H9 (cell line): ENCODE data around the gene PSMA6. TPM values are rescaled to one million over a fixed set of nuclear protein-coding genes. Genes with fewer than 3 reads are reported as not detected.

Experiments used
- DNase-seq: peaks from one replicate; pipeline ENCODE4 v3.0.0-alpha.2; 2017
- H2AFZ ChIP-seq: one replicate; pipeline ENCODE4 v1.6.1; 2013; ENCODE audit warnings: mild to moderate bottlenecking, low read length, control low read depth, moderate library complexity
- H2AK5ac ChIP-seq: 2 replicates; pipeline ENCODE4 v1.6.1; 2013; ENCODE audit warnings: low read length, control low read depth, mixed read lengths; ENCODE audit not compliant: insufficient read length
- H2BK120ac ChIP-seq: one replicate; pipeline ENCODE4 v1.6.1; 2013; ENCODE audit warnings: low read depth, mild to moderate bottlenecking, low read length, control low read depth, inconsistent platforms; ENCODE audit not compliant: poor library complexity, severe bottlenecking
- H2BK12ac ChIP-seq: 2 replicates; pipeline ENCODE4 v1.6.1; 2013; ENCODE audit warnings: low read length, control low read depth, mixed read lengths, low read depth; ENCODE audit not compliant: insufficient read length
- H2BK15ac ChIP-seq: 2 replicates; pipeline ENCODE4 v1.6.1; 2013; ENCODE audit warnings: low read depth, low read length, control low read depth
- H2BK20ac ChIP-seq: one replicate; pipeline ENCODE4 v1.6.1; 2013; ENCODE audit warnings: low read depth, mild to moderate bottlenecking, low read length, control low read depth, inconsistent platforms; ENCODE audit not compliant: poor library complexity, severe bottlenecking
- H2BK5ac ChIP-seq: 2 replicates; pipeline ENCODE4 v1.6.1; 2013; ENCODE audit warnings: low read length, control low read depth, mixed read lengths; ENCODE audit not compliant: insufficient read length
- H3K14ac ChIP-seq: 2 replicates; pipeline ENCODE4 v1.6.1; 2013; ENCODE audit warnings: low read length, control low read depth; ENCODE audit not compliant: insufficient read depth
- H3K18ac ChIP-seq: 2 replicates; pipeline ENCODE4 v1.6.1; 2013; ENCODE audit warnings: low read depth, mild to moderate bottlenecking, mixed read lengths, low read length, control low read depth; ENCODE audit not compliant: insufficient read length
- H3K23ac ChIP-seq: 2 replicates; pipeline ENCODE4 v1.6.1; 2013; ENCODE audit warnings: low read length, control low read depth, mixed read lengths, low read depth; ENCODE audit not compliant: insufficient read length
- H3K23me2 ChIP-seq: 2 replicates; pipeline ENCODE4 v1.6.1; 2013; ENCODE audit warnings: low read depth, mild to moderate bottlenecking, mixed read lengths, low read length, control low read depth; ENCODE audit not compliant: insufficient read length, poor library complexity, severe bottlenecking
- H3K27ac ChIP-seq: 2 replicates; pipeline ENCODE4 v1.5.1; 2013; ENCODE audit warnings: low read length, control low read depth, mixed read lengths, low read depth; ENCODE audit not compliant: insufficient read length
- H3K27me3 ChIP-seq: 2 replicates; pipeline ENCODE4 v1.6.1; 2013; ENCODE audit warnings: low read length, control low read depth, inconsistent platforms; ENCODE audit not compliant: insufficient read depth
- H3K4ac ChIP-seq: 2 replicates; pipeline ENCODE4 v1.6.1; 2013; ENCODE audit warnings: low read depth, mild to moderate bottlenecking, control low read depth, inconsistent platforms, low read length, moderate library complexity
- H3K4me1 ChIP-seq: 2 replicates; pipeline ENCODE4 v1.6.1; 2013; ENCODE audit warnings: low read length, control low read depth, inconsistent platforms; ENCODE audit not compliant: insufficient read depth
- H3K4me2 ChIP-seq: 2 replicates; pipeline ENCODE4 v1.6.1; 2013; ENCODE audit warnings: low read length, control low read depth, mixed read lengths; ENCODE audit not compliant: insufficient read length, insufficient read depth
- H3K56ac ChIP-seq: 2 replicates; pipeline ENCODE4 v1.6.1; 2013; ENCODE audit warnings: low read depth, mild to moderate bottlenecking, mixed read lengths, low read length, control low read depth; ENCODE audit not compliant: insufficient read length
- H3K79me1 ChIP-seq: 2 replicates; pipeline ENCODE4 v1.6.1; 2013; ENCODE audit warnings: low read depth, mild to moderate bottlenecking, moderate library complexity, low read length, control low read depth, inconsistent platforms; ENCODE audit not compliant: insufficient read depth, poor library complexity, severe bottlenecking
- H3K79me2 ChIP-seq: 2 replicates; pipeline ENCODE4 v1.6.1; 2013; ENCODE audit warnings: low read length, control low read depth, inconsistent platforms; ENCODE audit not compliant: insufficient read depth
- H3K9ac ChIP-seq: 2 replicates; pipeline ENCODE4 v1.6.1; 2013; ENCODE audit warnings: low read length, control low read depth, mixed read lengths; ENCODE audit not compliant: insufficient read length; ENCODE audit errors: extremely low read depth
- H3K9me3 ChIP-seq: one replicate; pipeline ENCODE4 v1.6.1; 2013; ENCODE audit warnings: low read depth, low read length, inconsistent platforms; ENCODE audit not compliant: control insufficient read depth
- H3T11ph ChIP-seq: one replicate; pipeline ENCODE4 v1.6.1; 2013; ENCODE audit warnings: mild to moderate bottlenecking, low read length, control low read depth, inconsistent platforms
- H4K20me1 ChIP-seq: one replicate; pipeline ENCODE4 v1.6.1; 2013; ENCODE audit not compliant: control insufficient read depth, insufficient read length, insufficient read depth
- H4K5ac ChIP-seq: 2 replicates; pipeline ENCODE4 v1.6.1; 2013; ENCODE audit warnings: low read depth, mild to moderate bottlenecking, mixed read lengths, low read length, control low read depth; ENCODE audit not compliant: insufficient read length
- H4K8ac ChIP-seq: replicated peaks from 2 replicates; pipeline ENCODE4 v1.6.1; 2013; ENCODE audit warnings: low read length, control low read depth, mixed read lengths, low read depth; ENCODE audit not compliant: insufficient read length
- H4K91ac ChIP-seq: 2 replicates; pipeline ENCODE4 v1.6.1; 2013; ENCODE audit warnings: low read depth, mild to moderate bottlenecking, moderate library complexity, mixed read lengths, low read length, control low read depth; ENCODE audit not compliant: insufficient read length
- H3K27ac Mint-ChIP-seq, 3 experiments: 2 replicates in 2 of 3; 3 replicates in 1 of 3; pipeline ENCODE4 v1.8.0; 2020 to 2021; ENCODE audit warnings: mixed read lengths in 3 of 3, mild to moderate bottlenecking in 1 of 3, moderate library complexity in 1 of 3
- H3K27me3 Mint-ChIP-seq: 2 replicates; pipeline ENCODE4 v1.8.0; 2021; ENCODE audit warnings: low read depth, mild to moderate bottlenecking, moderate library complexity, mixed read lengths
- H3K36me3 Mint-ChIP-seq, 3 experiments: 2 replicates in 2 of 3; 3 replicates in 1 of 3; pipeline ENCODE4 v1.8.0; 2020 to 2021; ENCODE audit warnings: low read depth in 3 of 3, mixed read lengths in 3 of 3; ENCODE audit not compliant: insufficient read depth in 1 of 3
- H3K4me1 Mint-ChIP-seq, 2 experiments: 2 replicates each; pipeline ENCODE4 v1.8.0; 2020; ENCODE audit warnings: mixed read lengths in 2 of 2
- H3K4me3 Mint-ChIP-seq, 2 experiments: 2 replicates in 1 of 2; 3 replicates in 1 of 2; pipeline ENCODE4 v1.8.0; 2020 to 2021; ENCODE audit warnings: mild to moderate bottlenecking in 2 of 2, mixed read lengths in 2 of 2, moderate library complexity in 1 of 2
- H3K9me3 Mint-ChIP-seq, 2 experiments: 2 replicates in 1 of 2; 3 replicates in 1 of 2; pipeline ENCODE4 v1.8.0; 2020; ENCODE audit warnings: mild to moderate bottlenecking in 2 of 2, mixed read lengths in 2 of 2, moderate library complexity in 1 of 2
- CTCF ChIP-seq: fragments of 200-600 bp; sonication (generic); conservative IDR thresholded peaks from 3 replicates; pipeline ENCODE4 v1.8.0; 2021; ENCODE audit warnings: antibody characterized with exemption, mild to moderate bottlenecking
- WGBS: extraction: QIAGEN DNeasy Blood & Tissue Kit; methylation state at CpG from one replicate; pipeline ENCODE4 v1.1.7; 2013; ENCODE audit warnings: missing lambda C conversion rate, low lambda C conversion rate, mixed read lengths; ENCODE audit not compliant: insufficient read length; ENCODE audit errors: extremely low coverage; 5-methylcytosine and 5-hydroxymethylcytosine counted together
- total RNA-seq: library from RNA; stranded (reverse); gene quantifications from 2 replicates; pipeline ENCODE4 v1.2.1, GENCODE V29; 2021

PSMA6 gene
- total RNA-seq, 1 experiment from 2014 or later: 255 TPM

- DNase-seq: no peak
- no peak overlapping the region for H2BK5ac ChIP-seq
- H2BK12ac ChIP-seq: no peak overlapping the region
- H2AK5ac ChIP-seq: no peak overlapping the region
- H3K27ac Mint-ChIP-seq: no peak overlapping the region
- H3K36me3 Mint-ChIP-seq: no peaks in the 10 kb centered on the region
- no peaks in the 10 kb centered on the region for H3K23me2 ChIP-seq
- H3K18ac ChIP-seq: no peak overlapping the region
- H3K9ac ChIP-seq: no peak overlapping the region
- no peaks in the 10 kb centered on the region for H3K9me3 ChIP-seq
- no peaks in the 10 kb centered on the region for H3K79me1 ChIP-seq
- H3K9me3 Mint-ChIP-seq: no peaks in the 10 kb centered on the region
- no peak overlapping the region for H2AFZ ChIP-seq
- H3K4me2 ChIP-seq: no peak overlapping the region
- no peak overlapping the region for H3K4me3 Mint-ChIP-seq
- no peak overlapping the region for H2BK15ac ChIP-seq
- no peak overlapping the region for H3K27ac ChIP-seq
- no peaks in the 10 kb centered on the region for H3K4me1 ChIP-seq
- H3K79me2 ChIP-seq: no peaks in the 10 kb centered on the region
- H3K27me3 ChIP-seq: no peaks in the 10 kb centered on the region
- TF ChIP-seq CTCF: no peak
- WGBS: no CpG with 5 or more reads among the region's 1 CpG
- H3K14ac ChIP-seq: no peak overlapping the region
- no peaks in the 10 kb centered on the region for H3K4me1 Mint-ChIP-seq
- H3K27me3 Mint-ChIP-seq: no peaks in the 10 kb centered on the region
- H4K5ac ChIP-seq: no peak overlapping the region
- H4K91ac ChIP-seq: no peak overlapping the region
- H4K20me1 ChIP-seq: no peaks in the 10 kb centered on the region
- no peak overlapping the region for H3T11ph ChIP-seq
- no peak overlapping the region for H3K56ac ChIP-seq
- H3K23ac ChIP-seq: no peak overlapping the region
- no peak overlapping the region for H2BK120ac ChIP-seq
- no peak overlapping the region for H2BK20ac ChIP-seq
- no peak overlapping the region for H3K4ac ChIP-seq
- H4K8ac ChIP-seq: no peak overlapping the region
Observed at GRCh38 chr14:35326375-35326774, 34.2 kb downstream of the PSMA6 start.
